Inferior parietal cortex (tissue), 1 donor: ENCODE data around the gene SPPL2A.
A peak's percentile ranks its signal among the peaks of the same experiment; 100 is the strongest.

ENCODE experiments used
- DNase-seq: peaks from one replicate; pipeline ENCODE4 v3.0.0-alpha.2; 2016; ENCODE audit errors: extremely low spot score

The SPPL2A gene

GRCh38 chr15:50686469-50687301 lies 78.8 kb downstream of the SPPL2A start, which contains the start of gene TRPM7:
Gene TRPM7, minus strand, starts transcription at chr15:50686797. Its CDS starts 264 bp downstream, at chr15:50686533.
- DNase-seq, result peak; percentile 84

GRCh38 chr15:50685976-50686468 lies 79.5 kb downstream of the SPPL2A start:
- DNase-seq, result peak; percentile 49

- no peak for DNase-seq
Measured at GRCh38 chr15:50685191-50685975, 80.1 kb downstream of the SPPL2A start.

- DNase-seq, result no peak
Measured at GRCh38 chr15:50681467-50681866, 84.0 kb downstream of the SPPL2A start.

- no peak for DNase-seq
Measured at GRCh38 chr15:50676799-50677483, 88.6 kb downstream of the SPPL2A start.

GRCh38 chr15:50675535-50676144 lies 89.9 kb downstream of the SPPL2A start:
- DNase-seq, result peak; percentile 72

- DNase-seq, result no peak
Measured at GRCh38 chr15:50670115-50670514, 95.4 kb downstream of the SPPL2A start.

- DNase-seq, result no peak
Measured at GRCh38 chr15:50669611-50670010, 95.9 kb downstream of the SPPL2A start.

- no peak for DNase-seq
Measured at GRCh38 chr15:50665938-50666337, 99.6 kb downstream of the SPPL2A start.

- DNase-seq, result no peak
Measured at GRCh38 chr15:50655555-50655954, 110.0 kb downstream of the SPPL2A start.

GRCh38 chr15:50653156-50653743 lies 112.3 kb downstream of the SPPL2A start:
- no peak for DNase-seq

- DNase-seq, result no peak
Measured at GRCh38 chr15:50652671-50653070, 112.8 kb downstream of the SPPL2A start.
